ENCODE measurements around the gene KLHDC4.

Gene KLHDC4

GRCh38 chr16:87715231-87715630 is 50.6 kb downstream of the KLHDC4 start:
- DNase-seq = no peak

- no peak for DNase-seq
Measured at GRCh38 chr16:87713451-87714229, 52.1 kb downstream of the KLHDC4 start.

GRCh38 chr16:87712184-87712762 is 53.5 kb downstream of the KLHDC4 start:
- no peak for DNase-seq

GRCh38 chr16:87710887-87711286 is 54.9 kb downstream of the KLHDC4 start:
- DNase-seq = no peak

GRCh38 chr16:87709677-87710076 is 56.1 kb downstream of the KLHDC4 start:
- no peak for DNase-seq

GRCh38 chr16:87708881-87709638 is 56.7 kb downstream of the KLHDC4 start:
- no peak for DNase-seq

GRCh38 chr16:87707714-87708580 is 57.8 kb downstream of the KLHDC4 start:
- DNase-seq = no peak

GRCh38 chr16:87707097-87707496 is 58.7 kb downstream of the KLHDC4 start:
- DNase-seq = no peak

- no peak for DNase-seq
Measured at GRCh38 chr16:87706278-87707000, 59.3 kb downstream of the KLHDC4 start.

- DNase-seq = no peak
Measured at GRCh38 chr16:87705771-87706277, 60.0 kb downstream of the KLHDC4 start.

GRCh38 chr16:87704754-87705353 is 60.9 kb downstream of the KLHDC4 start:
- DNase-seq = no peak

GRCh38 chr16:87703835-87704375 is 61.9 kb downstream of the KLHDC4 start:
- DNase-seq = no peak

GRCh38 chr16:87703071-87703470 is 62.7 kb downstream of the KLHDC4 start:
- no peak for DNase-seq

GRCh38 chr16:87702325-87702811 is 63.4 kb downstream of the KLHDC4 start:
- DNase-seq = no peak

GRCh38 chr16:87701505-87701921 is 64.3 kb downstream of the KLHDC4 start:
- DNase-seq = no peak

GRCh38 chr16:87701078-87701460 is 64.7 kb downstream of the KLHDC4 start:
- DNase-seq = no peak

GRCh38 chr16:87700406-87701077 is 65.2 kb downstream of the KLHDC4 start:
- DNase-seq = no peak

- no peak for DNase-seq
Measured at GRCh38 chr16:87698676-87699199, 67.0 kb downstream of the KLHDC4 start.

- DNase-seq = no peak
Measured at GRCh38 chr16:87698241-87698640, 67.5 kb downstream of the KLHDC4 start.

- no peak for DNase-seq
Measured at GRCh38 chr16:87697792-87698191, 68.0 kb downstream of the KLHDC4 start.

Measured in SIG-M5 (cell line).